IPS DF 4.7 (cell line): ENCODE data around the gene PIF1.
"Not testable (repeated sequence)": the region's sequence is repeated elsewhere in the genome, so short reads cannot be mapped to it uniquely, and the experiment has no call there.

Experiments used
- DNase-seq: peaks from one replicate; pipeline ENCODE4 v3.0.0-alpha.2; 2013; ENCODE audit warnings: low spot score; ENCODE audit errors: extremely low read depth

PIF1 gene

DNA sequence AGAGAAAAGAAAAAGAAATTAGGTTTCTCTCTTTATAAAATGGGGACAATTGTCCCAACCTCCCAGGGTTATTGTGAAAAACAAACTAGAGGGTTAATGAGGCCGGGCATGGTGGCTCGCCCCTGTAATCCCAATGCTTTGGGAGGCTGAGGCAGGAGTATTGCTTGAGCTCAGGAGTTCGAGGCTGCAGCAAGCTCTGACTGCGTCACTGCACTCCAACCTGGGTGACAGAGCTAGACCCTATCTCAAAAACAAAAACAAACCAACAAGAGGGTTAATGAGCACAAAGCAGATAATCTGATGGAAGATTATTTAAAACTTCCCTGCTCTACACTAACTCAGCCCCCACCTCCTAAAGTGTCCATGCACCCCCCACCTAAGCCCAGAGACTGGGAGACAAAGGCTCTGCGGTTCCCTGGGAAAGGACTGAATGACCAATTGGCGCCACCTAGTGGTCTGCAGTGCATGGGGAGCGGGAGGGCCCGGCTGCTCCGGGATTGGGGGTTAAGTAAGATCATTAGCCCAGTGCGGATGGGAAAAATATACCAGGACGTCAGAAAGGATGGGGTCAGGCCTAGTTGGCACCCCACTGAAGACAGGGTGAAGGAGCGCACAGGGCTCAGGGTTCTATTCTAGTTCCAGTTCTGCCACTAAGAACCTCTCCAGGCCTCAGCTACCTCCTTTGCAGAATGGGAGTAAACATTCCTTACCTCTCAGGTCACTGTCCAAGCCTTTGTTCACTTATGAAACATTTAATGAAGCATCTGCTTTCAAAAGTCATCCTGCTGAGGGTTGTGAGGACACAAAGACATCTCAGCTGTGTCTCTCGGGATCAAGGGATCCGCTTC lies 15.6 kb downstream of the PIF1 start:
- DNase-seq: no peak

DNA sequence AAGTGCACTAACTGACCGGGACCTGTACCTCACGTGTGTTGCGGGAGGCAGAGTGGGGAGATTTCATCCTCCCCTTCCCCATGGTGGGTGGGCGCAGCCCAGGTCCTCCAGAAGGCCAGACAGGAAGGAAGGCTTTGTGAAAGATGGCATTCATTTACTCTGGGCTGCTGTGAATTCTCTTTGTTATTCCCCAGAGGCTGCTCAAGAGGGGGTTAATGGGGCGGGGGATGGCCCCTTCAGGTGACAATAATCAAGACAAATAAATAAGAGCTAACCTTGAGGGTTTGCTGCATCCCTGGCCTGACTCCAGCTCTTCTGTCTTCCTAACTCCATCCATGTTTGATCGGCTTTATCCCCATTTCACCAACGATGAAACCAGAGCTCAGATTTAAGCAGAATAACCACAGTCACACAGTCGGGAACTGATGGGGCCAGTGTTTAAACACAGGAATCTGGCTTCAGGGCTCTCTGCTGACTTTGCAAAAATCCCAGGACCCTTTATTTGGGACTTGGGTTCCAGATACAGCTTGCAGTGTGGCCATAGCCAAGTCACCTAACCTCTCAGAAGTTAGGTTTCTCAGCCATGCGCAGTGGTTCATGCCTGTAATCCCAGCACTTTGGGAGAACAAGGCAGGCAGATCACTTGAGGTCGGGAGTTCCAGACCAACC lies 16.5 kb downstream of the PIF1 start:
- DNase-seq: no peak

- peak; percentile 94 for DNase-seq
Measured at GRCh38 chr15:64807751-64808222, 17.7 kb downstream of the PIF1 start.

DNA sequence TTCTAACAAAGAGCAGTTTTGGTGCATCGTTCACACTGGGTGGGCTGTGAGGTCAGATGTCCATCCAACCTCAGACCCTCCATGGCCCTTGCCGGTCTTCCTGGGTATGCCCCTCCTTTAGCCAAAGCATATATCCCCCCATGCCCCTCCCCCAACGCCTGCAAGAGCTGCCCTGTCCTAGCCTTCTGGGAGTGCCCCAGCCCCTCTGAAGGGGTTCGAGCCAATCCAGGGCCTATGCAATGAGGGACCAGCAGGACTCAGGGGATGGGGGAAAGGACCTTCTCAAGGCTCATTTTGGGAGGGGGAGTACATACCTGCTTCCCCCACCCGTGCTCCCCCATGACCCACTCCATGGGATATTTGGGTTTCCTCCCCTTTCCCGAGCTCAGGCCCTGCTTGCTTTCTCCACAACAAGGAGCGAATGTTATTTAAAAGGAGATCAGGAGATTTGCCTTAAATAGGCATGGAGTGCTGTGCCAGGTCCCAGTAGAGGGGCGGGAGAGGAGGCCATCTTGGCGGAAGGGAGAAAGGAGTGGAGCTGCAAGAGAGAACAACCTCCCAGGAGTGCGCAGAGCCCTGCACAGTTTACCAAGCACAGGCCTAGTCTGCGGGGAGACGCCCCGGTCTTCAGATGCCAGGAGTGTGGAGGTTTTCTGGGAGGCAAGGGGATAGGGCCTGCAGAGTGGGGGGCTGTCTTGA lies 18.2 kb downstream of the PIF1 start:
- no peak for DNase-seq

GRCh38 chr15:64806509-64806908 lies 18.9 kb downstream of the PIF1 start:
- DNase-seq: no peak

GRCh38 chr15:64804619-64805018 lies 20.8 kb downstream of the PIF1 start:
- no peak for DNase-seq

GRCh38 chr15:64803526-64803925 lies 21.9 kb downstream of the PIF1 start:
- no peak for DNase-seq

DNA sequence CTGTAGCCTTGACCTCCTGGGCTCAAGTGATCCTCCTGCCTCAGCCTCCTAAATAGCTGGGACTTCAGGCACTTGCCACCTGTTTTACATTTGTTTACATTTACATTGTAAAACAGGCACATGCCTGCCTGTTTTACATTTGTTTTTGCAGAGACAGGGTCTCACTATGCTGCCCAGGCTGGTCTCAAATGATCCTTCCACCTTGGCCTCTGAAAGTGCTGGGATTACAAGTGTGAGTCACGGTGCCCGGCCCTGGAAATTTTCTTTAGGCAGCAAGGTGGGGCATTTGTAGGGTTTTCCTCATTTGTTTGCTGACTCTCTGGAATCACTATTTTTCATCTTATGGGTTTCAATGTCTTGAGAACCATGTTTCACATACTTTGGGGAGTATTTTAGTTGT lies 25.0 kb downstream of the PIF1 start:
- DNase-seq: no peak

- DNase-seq: not testable (repeated sequence)
Measured at GRCh38 chr15:64798905-64799304, 26.5 kb downstream of the PIF1 start.

DNA sequence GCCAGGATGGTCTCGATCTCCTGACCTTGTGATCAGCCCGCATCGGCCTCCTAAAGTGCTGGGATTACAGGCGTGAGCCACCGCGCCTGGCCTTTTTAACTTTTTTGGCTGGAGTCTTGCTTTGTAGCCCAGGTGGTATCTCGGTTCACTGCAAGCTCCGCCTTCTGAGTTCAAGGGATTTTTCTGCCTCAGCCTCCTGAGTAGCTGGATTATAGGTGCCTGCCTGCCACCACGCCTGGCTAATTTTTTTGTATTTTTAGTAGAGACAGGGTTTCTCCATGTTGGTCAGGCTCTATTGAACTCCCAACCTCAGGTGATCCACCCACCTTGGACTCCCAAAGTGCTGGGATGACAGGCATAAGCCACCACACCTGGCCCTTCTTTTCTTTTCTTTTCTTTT lies 29.5 kb downstream of the PIF1 start:
- DNase-seq: not testable (repeated sequence)

DNA sequence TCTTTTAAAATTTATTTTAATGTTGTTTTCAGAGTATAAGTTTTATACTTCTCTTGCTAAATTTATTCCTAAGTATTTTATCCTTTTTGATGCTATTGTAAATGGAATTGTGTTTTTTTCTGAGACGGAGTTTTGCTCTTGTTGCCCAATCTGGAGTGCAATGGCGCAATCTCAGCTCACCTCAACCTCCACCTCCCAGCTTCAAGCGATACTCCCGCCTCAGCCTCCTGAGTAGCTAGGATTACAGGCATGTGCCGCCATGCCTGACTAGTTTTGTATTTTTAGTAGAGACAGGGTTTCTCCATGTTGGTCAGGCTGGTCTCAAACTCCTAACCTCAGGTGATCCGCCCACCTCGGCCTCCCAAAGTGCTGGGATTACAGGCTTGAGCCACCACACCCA lies 30.1 kb downstream of the PIF1 start:
- DNase-seq: not testable (repeated sequence)

DNA sequence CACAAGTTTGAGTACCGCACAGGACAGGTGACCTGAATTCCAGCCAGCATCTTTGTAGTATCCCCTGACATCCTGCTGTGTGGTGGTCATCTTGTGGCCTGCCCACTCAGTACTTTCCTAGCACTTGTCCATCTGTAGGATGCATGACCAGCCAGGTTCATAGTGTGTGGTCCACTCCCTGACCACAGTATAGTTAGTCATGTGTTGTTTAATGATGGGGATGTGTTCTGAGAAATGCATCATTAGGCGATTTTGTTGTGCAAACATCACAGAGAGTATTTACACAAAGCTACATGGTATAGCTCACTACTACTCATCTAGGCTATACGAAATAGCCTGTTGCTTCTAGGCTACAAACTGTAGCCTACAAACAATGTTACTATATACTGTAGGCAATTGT lies 33.2 kb downstream of the PIF1 start:
- no peak for DNase-seq

GRCh38 chr15:64791401-64791800 lies 34.0 kb downstream of the PIF1 start:
- no peak for DNase-seq

DNA sequence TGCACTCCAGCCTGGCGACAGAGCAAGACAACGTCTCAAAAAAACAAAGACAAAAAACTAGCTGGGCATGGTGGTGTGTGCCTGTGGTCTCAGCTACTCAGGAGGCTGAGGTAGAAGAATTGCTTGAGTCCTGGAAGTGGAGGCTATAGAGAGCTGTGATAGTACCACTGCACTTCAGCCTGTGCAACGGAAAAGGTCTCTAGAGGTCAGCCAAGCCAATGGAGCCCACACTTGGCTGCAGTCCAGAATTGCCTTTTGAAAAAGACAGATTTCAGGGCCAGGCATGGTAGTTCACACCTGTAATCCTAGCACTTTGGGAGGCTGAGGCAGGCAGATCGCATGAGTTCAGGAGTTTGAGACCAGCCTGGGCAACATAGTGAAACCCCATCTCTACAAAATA lies 41.7 kb downstream of the PIF1 start:
- no peak for DNase-seq

GRCh38 chr15:64782751-64783150 lies 42.7 kb downstream of the PIF1 start:
- no peak for DNase-seq

DNA sequence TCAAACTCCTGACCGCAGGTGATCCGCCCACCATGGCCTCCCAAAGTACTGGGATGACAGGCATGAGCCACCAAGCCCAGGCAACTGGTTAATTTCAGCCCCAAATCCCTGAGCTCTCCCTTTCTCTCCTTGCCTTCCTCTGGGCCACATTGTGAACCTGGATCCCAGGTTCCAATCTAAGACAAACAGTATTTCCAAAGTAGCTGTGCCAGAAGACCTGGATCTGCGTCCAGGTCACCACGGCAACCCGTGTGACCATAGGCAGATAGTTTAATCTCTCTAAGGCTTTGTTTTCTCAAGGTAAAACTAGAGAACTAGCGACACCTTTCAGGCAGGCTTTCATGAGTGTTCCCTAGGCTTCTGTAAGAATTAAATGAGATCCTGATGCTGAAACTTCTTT lies 44.1 kb downstream of the PIF1 start:
- no peak for DNase-seq

DNA sequence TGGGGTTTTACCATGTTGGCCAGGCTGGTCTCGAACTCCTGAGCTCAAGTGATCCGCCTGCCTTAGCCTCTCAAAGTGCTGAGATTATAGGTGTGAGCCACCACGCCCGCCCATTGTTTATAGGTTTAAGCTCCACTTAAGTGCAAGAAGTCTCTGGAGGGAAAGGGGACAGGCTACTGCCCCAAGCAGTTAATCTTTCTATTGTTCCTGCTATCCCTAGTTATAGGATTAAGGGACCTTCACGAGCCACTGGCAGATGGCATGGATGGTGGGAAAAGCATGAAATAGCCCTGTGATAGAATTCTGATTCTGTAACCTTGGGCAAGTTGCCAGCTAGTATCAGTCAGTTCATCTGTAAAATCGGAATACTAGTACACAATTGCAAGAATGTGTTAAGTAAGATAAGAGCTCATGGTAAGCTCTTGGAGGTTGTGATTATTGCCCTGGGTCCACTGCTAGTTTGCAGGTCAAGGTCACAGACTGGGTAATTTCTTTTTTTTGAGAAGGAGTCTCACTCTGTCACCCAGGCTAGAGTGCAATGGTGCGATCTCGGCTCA lies 44.8 kb downstream of the PIF1 start:
- DNase-seq: no peak

- no peak for DNase-seq
Measured at GRCh38 chr15:64779630-64780029, 45.8 kb downstream of the PIF1 start.

- no peak for DNase-seq
Measured at GRCh38 chr15:64779024-64779423, 46.4 kb downstream of the PIF1 start.

DNA sequence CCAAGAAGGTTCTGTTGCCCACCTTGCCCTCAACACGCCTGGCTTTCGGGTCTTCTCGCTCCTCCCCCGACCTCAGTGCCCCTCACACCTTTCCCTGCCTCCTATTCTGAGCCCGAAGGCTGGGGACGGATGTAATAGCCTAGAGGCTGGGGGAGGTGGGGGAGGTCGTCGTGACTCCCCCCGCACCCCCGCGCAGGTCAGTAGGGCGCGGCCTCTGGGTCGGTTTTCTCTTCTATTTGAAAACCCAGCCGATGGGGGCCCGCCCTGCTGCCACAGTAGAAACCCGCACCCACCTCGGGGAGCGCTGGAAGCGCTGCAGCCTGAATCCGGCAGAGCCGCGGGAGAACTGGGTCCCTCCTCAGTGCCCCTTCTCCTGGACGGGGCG lies 49.1 kb downstream of the PIF1 start:
- no peak for DNase-seq

DNA sequence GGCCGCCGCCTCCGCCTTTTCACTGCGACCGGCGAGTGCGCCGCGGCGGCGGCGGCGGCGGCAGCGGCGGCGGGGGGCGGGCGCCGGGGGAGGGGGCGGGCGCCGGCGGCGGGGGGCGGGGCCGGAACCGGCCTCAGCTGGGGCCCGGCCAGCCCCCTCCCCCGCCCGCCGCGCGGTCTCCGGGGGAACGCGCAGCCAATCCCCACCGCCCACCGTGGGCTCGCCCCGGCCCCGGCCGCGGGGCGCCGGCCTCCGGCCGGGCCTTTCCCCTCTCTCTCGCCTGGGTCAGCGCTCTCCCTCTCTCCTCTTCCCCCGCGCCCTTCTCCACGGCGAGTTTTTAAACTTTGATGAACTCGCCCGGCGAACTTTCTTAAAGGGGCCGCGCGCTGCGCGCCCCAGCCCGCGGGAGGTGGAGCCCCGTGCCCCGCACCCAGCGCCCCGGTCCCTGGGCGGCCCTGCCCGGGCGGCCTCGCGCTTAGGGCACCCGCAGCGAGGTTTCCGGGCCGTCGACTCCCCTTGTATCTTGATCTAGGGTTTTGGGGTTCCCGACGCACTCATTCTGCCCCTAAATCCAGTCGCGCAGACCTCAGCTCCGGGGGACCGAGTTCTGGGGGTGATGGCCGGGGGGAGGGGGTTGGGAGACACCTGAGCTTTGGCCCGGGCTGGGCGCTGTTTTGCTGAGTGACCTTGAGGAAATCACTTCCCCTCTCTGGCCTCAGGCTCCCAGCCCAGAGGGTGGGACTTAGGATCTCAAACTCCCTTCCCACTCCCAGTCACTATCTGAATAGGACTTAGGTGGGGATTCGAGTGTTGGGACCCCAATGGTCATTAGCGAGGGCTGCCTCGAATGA lies 49.7 kb downstream of the PIF1 start, which contains the start of gene RBPMS2:
Gene RBPMS2, minus strand, starts transcription at position 39 of the 851 bp plus-strand sequence. CDS start 270 bp downstream, outside the sequence.
- DNase-seq: no peak
